GM19438 (cell line): ENCODE data around the gene SMIM1.

Experiments used
- ATAC-seq: cut with Tn5 transposase; IDR thresholded peaks from one replicate; pipeline ENCODE4 v1.9.1; 2021; ENCODE audit warnings: low read depth; ENCODE audit not compliant: unreplicated experiment

SMIM1 gene

DNA sequence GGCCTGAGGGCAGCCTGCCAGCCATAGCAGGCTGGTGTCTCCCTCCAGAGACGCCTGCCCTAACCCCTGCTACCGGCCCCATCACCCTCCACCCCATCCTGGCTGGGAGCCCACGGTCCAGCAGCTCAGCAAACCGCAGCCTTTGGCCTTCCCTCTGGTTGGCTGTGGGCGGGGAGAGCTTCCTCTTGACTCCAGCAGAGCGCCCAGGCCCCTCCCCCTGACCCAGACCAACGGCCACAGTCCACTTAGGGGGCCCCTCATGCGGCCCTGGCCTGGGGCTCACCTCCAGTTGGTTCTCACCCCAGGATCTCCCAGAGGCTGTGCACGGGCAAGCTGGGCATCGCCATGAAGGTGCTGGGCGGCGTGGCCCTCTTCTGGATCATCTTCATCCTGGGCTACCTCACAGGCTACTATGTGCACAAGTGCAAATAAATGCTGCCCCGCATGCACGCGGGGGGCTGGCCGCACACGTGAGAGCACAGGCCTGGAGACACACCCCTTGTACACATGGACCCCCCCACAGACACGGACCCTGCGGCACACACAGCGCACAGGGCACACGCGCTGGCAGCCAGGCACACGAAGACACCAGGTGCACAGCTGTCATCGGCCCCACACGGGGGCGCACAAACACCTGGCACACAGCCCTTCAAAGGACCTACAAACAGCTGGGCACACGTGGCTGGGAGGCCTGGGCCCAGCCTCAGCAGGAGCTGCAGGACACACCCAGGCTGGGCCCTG is 3.1 kb downstream of the SMIM1 start:
- no peak for ATAC-seq

DNA sequence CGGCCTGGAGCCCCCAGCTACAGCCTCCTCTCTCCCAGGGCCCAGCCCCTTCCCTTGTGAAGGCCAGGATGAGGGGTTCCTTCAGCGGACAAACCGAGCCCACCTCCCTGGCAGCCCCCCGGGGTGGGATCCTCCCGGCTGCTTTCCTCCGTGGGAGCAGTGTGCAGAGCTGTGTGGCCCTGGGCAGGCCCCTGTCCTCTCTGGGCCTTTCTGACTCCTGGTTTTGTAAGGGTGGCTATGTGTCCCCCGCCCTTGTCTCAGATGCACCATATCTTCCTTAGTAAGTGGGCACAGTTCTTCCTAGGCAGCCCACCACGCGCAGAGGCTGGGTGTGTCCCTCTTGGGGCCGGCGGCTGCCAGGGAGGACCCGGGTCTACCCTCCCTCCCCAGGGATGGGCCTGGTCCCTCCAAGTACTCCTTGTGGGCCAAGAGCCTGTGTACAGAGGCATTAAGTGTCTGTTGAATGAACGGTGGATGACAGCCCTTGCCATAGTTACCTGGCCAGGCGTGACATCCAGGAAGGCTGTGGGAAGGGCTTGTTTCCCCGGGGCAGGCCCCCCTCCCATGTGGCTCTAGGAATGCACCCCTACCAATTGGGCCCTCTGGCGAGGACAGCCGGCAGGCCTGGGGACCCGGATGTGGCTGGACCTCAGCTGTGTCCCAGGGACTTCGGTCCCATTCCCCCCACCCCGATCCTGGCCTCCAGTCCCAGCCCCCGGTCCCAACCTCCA is 3.8 kb downstream of the SMIM1 start:
- ATAC-seq, result no peak

DNA sequence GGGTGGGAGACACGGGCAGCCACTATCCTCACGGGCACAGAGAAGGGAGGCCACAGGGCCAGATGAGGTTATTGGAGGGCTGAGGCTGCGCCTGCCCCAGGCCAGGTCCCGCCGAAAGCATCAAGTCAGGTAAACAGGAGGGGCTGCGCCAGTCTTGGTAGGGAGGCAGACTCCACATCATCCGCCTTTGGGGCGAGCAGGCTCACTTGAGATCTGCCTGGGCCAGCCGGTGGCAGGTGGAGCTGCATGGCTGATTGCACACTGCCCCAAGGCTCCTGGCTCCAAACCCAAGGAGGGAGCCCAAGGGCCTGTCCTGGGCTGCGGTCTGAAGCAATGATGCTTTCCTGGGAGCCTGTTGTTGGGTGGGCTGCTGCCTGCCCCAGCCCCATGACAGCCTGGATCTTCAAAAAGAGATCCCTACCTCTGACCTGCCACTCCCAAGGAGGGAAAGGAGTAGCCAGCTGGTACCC is 4.6 kb downstream of the SMIM1 start:
- no peak for ATAC-seq

DNA sequence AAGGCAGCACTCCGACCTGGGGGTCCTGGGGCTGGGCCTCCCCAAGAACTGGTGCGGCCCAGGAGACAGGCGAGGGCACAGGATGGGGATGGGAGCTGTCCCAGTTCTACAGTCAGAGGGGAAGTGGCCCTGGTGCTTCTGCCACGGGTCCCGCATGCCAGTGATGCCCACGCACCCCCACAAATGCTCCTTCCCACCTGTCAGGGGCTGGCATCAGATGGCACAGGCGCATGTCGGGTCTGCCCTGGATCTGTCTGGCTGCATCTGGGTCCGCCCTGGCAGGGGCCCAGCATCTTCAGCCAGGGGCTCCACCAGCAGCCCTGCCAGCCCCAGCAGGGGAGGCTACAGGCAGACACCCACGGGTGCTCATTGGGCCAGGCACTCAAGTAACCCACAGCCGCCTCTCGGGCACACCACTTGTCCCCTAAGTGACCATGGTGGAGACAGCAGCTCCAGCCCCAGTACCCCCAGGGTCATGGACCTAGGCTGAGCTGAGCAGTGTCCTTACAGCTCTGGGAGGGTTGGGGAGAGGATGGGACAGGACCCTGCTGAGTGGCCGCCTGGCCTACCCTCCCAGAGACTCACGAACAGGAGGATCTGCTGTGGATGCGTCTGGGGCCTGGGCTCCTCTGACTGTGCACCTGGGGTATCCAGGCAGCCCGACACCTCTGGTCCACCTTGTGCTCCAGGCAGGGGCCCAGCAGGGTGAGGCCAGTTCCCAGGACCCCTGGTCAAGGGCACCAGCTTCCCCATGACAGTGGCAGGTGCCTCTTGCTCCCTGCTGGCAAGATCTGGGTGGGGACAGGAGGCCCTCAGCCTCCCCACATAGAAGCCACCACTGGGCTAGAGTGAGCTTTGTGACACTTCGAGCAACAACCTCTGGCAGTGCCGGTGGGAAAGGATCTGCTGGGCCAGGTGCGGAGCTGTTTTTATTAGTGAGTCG is 5.4 kb downstream of the SMIM1 start:
- no peak for ATAC-seq

DNA sequence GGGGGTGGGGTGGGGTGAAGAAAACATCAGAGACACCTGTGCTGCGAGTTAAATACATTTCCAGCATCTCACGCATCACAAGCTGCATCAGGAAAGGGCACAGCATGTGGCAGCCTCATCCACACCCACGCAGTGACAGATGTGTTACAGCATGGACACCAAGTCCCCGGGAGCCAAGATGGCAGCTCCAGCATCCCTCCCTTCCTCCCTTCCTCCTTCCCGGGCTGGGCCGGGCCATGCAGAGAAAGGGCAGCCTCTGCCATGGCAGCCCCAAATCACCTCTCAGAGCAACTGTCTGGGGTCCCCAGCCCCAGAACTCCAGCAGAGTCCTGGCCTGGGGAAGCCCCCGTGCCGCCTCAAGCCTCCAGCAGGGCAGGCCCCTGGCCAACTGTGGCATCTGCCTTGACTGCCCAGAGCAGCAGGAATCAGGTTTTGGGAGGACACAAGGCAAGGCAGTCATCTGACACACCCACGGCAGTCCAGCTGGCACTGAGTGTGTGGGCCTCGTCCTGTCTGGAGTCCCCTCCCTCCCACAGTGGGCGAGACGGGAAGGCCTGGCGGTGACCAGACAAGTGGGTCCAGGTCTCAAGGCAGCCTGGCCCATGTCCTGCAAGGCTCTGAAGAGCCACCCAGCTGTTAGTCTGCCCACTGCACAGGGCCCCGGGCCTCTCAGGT is 6.2 kb downstream of the SMIM1 start:
- no peak for ATAC-seq

DNA sequence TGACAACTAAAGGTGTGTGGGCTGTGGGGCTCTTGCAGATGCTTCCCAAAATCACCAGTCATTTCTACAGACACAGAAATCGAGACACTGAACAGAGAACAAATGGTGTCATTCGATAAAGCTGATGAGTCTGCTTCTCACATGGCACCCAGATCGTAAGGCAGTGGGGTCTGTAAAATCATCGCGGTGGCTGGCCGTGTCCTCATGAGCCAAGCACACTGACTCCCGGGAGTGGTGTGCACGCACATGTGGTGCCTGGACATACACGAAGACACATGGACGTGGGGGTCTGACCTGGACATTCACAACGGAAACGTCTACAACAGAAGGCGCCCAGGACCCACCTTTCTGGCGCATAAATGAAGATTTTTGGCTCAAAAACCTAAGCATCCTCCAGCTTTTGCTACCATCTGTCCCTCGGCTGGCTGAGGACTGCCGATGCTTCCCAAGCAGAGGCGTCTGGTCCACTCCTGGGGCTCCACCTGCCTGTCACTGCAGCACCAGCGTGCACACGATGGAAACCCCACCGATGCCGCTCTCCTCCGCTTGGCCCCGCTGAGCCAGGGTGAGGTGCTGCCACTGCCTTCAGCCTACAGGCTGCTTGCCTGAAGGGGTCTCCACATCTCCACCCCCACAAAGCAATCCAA is 6.8 kb downstream of the SMIM1 start:
- ATAC-seq, result no peak

DNA sequence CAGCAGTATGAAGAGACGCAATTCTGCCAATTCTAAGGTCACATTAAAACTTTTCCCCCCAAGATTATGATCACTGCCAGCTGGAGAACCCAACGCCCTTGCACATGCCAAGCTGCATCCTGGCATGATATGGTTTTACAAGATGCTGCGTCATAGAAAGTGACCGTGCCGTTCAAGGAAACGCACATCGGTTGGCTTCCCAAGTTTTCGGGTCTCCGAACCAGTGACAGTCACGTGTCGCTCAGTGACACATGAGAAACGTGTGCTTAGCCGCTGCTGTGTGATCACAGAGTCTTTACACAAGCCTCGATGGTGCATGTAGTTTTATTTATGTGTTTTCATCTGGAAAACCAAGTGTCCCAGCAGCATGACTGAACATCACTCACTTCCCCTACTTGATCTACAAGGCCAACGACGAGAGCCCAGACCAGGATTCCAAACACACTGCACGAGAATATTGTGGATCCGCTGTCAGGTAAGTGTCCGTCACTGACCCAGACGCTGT is 7.4 kb downstream of the SMIM1 start:
- ATAC-seq, result no peak

DNA sequence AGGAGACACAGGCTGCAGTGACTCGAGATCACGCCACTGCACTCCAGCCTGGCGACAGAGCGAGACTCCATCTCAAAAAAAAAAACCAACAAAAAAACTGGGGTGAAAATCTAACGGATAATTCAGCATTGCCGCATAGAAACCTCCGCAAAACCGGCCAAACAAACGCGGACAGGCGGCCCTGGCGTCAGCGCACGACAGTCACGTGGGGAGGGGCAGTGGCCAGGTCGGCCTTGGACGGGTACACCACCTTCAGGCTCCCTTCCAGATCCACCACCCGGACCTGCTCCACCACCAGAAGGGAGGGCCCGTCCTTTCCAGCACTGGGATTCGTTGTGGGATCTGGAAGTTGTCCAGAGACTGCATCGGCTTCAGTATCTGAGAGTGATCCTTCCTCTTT is 8.4 kb downstream of the SMIM1 start:
- no peak for ATAC-seq

DNA sequence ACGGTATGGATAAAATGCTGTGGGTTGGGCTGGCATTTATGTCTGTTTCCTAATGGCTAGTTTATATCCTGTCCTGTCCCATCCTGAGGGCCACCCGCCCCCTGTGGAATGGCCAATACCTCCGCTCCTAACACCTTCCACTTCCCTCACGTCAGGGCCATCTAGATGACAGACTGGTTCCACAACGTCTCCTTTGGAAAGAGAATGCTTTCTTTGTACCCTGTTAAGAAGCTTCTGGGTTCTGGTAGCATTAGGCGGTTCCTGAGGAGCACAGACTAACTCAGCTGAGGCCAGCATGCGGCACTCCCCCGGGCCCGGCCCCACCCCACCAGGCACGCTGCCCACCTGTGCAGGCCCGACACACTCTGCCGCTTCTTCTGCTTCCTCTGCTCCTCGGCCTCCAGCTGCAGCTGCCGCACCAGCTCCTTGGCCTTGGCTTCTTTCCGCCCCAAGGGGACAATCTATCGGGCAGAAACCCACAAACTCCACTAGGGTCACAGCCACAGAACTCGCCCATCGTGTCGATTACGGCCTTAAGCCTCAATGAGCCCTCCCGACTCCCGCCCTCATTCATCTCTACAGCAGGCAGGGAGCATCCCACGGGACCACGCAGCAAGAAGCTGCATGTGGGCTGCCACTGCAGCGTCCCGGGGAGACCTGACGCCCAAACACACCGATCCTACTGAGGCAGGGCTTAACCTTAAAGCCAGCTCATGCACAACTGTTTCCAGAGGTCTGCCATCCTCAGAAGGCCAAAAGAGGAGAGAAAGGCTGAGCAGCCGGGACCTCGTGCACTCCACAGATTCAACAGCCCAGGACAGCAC is 11.3 kb downstream of the SMIM1 start:
- no peak for ATAC-seq

DNA sequence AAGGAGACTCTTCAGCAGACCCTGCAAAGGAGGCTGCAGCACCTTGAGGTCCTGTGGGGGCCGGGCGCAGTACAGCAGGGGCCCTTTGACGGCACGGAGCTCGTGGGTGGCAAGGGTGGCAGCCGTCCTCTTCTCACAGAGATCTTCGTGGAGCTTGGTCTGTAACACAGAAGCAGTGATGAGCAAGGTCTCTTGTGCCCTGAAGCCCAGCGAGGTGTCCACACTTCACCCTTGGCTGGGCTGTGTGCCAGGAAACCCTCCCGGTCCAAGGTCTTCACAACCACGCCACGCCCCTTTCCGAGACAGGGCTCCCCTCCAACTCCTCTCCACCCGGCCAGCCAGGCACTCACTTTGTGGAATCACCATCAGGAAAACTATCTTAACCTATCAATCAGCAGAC is 12.5 kb downstream of the SMIM1 start:
- no peak for ATAC-seq

DNA sequence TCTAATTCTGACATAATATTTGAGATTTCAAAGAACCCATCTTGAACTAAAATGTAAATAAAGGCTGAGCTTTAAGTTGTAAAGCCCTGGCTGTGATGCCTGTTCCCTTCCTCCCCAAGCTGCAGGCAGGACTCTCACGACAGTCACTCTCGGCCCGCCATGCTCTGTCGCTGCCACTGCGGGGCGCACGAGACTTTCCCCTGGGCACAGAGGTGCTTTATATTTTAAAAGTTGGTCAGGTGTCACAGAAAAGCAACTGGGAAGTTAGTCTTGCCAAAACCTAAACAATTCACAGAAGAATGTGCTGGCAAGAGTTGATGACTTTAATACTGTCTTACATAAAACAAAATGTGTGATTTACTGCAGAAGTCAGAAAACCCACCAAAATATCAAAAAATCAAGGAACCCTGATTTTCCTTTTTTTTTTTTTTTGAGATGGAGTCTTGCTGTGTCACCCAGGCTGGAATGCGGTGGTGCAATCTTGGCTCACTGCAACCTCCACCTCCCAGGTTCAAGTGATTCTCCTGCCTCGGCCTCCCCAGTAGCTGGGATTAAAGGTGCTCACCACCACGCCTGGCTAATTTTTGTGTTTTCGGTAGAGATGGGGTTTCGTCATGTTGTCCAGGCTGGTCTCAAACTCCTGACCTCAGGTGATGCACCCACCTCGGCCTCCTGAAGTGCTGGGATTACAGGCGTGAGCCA is 13.1 kb downstream of the SMIM1 start:
- ATAC-seq, result no peak

DNA sequence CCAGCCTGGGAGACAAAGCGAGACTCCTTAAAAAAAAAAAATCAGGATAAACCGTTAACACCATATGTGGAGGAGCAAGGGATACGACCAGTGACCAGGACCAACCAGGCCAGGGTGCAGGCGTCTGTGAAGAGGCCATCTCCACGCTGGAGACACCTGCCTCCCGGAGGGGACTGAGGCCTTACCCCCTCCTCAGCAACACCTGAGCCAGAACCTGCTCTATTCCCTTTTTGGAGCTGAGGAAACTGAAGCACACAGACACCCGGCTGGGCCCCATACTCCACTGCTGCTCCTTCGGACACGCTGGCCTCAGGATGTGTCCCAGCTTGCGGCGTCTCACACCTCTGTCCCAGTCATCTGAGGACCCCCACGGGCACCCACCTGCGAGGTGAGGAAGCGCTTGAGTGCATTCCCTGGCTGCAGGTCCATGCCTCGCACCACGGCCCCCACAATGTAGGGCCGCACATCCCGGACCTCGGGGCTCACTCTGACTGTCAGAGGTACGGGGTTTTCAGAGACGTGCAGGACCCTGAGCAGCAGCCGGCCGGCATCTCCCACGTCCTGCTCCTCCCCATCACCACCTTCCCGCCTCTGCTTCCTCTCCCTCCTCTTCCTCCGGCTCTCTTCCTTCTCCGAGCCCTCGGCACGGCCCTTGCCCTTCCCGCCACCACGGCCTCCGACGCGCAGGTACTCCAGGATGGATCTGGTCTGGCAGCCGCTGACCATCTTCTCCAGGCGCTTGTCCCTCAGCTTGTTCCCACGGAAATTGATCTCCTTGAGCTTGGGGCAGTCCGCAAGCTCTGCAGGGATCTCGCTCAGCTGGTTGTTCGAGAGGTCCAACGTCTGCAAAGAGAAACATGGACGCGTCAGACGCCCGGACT is 14.2 kb downstream of the SMIM1 start:
- ATAC-seq, result no peak

DNA sequence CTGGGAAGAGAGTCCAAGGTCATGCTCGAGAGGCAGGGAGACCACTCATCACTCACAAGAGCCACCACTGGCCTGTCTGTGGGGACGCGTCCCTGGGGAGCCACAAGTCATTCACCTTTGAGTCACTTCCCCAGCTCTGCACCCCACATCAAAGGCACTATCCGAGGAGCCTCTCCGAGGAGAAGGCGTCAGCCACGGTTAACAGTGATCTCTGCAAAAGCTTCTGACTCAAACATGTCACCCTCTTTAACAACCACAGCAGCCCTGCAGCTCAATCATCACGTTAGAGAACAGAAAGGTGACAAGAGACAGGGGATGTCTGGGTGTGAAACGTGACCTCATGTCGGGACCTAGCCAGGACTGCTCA is 14.8 kb downstream of the SMIM1 start:
- ATAC-seq, result no peak

DNA sequence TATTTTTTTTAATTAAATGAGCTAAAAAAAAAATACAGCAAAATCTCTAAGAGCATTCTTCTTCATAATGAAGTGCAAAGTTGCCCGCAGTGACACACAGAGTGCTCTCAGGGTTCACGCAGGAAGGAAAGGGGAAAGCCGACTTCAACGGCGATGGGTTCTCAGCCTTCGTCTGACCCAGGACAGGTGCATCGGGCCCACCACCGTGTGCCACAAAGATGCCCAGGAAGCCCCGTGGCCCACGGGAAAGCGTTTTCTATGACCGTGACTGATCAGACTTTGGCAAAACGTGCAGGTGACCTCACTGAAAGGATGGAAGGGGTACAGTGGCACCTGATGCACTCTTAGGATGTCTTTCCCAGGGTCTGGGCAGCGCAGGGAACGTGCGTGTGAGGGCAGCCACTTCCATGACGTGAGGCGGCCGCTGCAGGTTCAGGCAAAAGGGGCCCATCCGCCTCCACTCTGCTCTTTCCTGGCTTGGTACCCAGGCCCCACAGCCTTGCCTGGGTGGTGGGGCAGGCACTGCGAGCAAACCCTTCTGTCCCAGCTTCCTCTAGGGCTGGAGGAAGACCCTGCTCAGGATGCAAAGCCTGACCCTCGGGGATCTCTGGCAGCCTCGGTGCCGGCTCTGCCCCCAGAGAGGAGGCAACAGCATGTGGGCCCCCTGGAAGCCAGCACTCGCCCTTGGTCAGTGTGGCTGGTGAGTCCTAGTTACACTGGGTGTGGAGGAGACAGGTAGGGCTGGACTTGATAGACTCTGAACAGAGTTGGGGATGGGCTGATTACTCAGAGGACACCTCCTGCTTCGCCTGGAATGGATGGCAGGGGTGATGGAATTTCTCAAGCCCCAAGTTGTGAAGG is 15.4 kb downstream of the SMIM1 start:
- no peak for ATAC-seq

DNA sequence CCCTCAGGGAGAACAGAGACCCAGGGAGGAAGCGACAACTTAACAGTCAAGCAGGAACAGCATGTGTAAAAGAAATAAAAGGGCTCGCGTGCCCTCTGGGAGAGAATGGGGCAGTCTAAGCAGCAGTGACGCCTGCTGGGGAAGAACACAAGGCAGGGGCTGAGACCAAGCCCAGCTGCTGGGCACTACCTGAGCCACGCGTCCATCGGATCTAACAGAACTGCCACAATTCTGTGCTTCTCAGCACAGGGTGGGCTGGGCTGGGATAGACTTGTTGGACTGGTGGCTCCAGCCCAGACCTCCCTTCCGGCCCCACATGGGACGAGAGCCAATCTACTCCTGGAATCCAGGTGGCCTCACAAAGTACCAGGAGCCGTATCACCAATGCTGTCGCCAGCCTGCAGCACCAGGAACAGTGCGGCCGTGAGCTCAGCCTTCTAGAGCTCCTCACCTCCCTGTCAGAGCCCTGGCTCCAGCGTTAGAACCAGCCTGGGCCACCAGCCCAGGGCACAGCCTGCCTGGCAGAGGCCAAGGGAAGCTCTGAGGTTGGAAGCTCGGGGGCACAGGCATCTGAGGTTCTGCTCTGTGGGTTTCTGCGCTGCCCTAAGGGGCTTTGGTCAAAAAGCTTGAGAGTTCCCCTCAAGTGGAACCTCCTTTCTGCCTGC is 16.3 kb downstream of the SMIM1 start:
- no peak for ATAC-seq
